ENCODE data around the gene MCTP1. TPM values are rescaled to one million over a fixed set of nuclear protein-coding genes. Genes with fewer than 3 reads are reported as not detected.

The MCTP1 gene
- total and polyA plus RNA-seq, 2 of the 8 experiments (the other 6 are each of a cell fraction or from before 2014, with no cell fraction given) = 0.56 to 3.4 TPM

GRCh38 chr5:95241161-95241560 lies 43.7 kb downstream of the MCTP1 start (continued):
- TF ChIP-seq CHD7 (IDR thresholded peaks at IDR 0.05; ENCODE audit: insufficient replicate concordance, low read length) (no peak), KDM4A (IDR thresholded peaks at IDR 0.05; ENCODE audit: low read depth, low read length, severe bottlenecking) (no peak), CTBP2 (IDR thresholded peaks at IDR 0.05; ENCODE audit: borderline replicate concordance, insufficient read depth, insufficient read length, low read length) (no peak), SP2 (IDR thresholded peaks at IDR 0.05; ENCODE audit: low read length) (no peak)

Data from H1 (cell line).